Body of pancreas (tissue), 4 donors: ENCODE measurements around the gene TBX2. TPM values are rescaled to one million over a fixed set of nuclear protein-coding genes. Genes with fewer than 3 reads are reported as not detected.

Source experiments
- ATAC-seq: fragments of 150-250 bp; one replicate; pipeline ENCODE4 v1.9.1; 2016
- DNase-seq, 4 donors: peaks; one replicate each; pipeline ENCODE4 v3.0.0-alpha.2; 2019
- H3K27ac ChIP-seq, 4 donors: fragments of 200-600 bp; sonication (generic); 1 replicate in 3 of 4; 2 replicates in 1 of 4; pipeline versions ENCODE4 v1.5.1 to v1.6.1; 2016 to 2019; ENCODE audit warnings: mild to moderate bottlenecking in 1 of 4, mixed read lengths in 1 of 4, moderate library complexity in 1 of 4
- H3K27me3 ChIP-seq, 2 donors: fragments of 200-600 bp; sonication (generic); one replicate each; pipeline ENCODE4 v1.6.0; 2016; ENCODE audit warnings: mild to moderate bottlenecking in 1 of 2
- H3K36me3 ChIP-seq, 2 donors: fragments of 200-600 bp; sonication (generic); replicated peaks in 1 of 2; 2 replicates each; pipeline ENCODE4 v1.5.1; 2016; ENCODE audit warnings: low read depth in 2 of 2; ENCODE audit not compliant: insufficient read depth in 1 of 2
- H3K4me1 ChIP-seq: fragments of 200-600 bp; sonication (generic); one replicate; pipeline ENCODE4 v1.6.0; 2016
- H3K4me3 ChIP-seq, 2 donors: fragments of 200-600 bp; sonication (generic); 1 replicate in 1 of 2; 2 replicates in 1 of 2; pipeline ENCODE4 v1.5.1; 2016 to 2019
- H3K9me3 ChIP-seq, 3 donors: fragments of 200-600 bp; sonication (generic); 1 replicate in 2 of 3; 2 replicates in 1 of 3; pipeline ENCODE4 v1.5.1; 2016
- POLR2A ChIP-seq, 3 donors: fragments of 450-650 bp; IDR thresholded peaks; one replicate each; pipeline ENCODE4 v1.6.1; 2016; ENCODE audit warnings: antibody characterized with exemption in 3 of 3, mild to moderate bottlenecking in 2 of 3
- WGBS, 2 donors: methylation state at CpG; one replicate each; pipeline ENCODE4 v1.1.5; 2017; 5-methylcytosine and 5-hydroxymethylcytosine counted together
- intact Hi-C: fragments of 100-400 bp; cut with DNase I; formaldehyde crosslinking; loops from one replicate; pipeline ENCODE4 v1.15.1; 2023
- total RNA-seq, 2 donors: library from RNA; depleted of rRNA; stranded (reverse); fragments of >200 nt; gene quantifications; one replicate each; pipeline ENCODE4 v1.1.0, GENCODE V29; 2016
- TF ChIP-seq, protein P1 (sequence below), 7 experiments: fragments of 450-650 bp in 4 of 7; fragments of 200-600 bp in 3 of 7; sonication (generic) in 3 of 7; IDR thresholded peaks; one replicate each; pipeline ENCODE4 v1.5.1; 2016 to 2019; ENCODE audit warnings: antibody characterized with exemption in 7 of 7

Gene TBX2
- total RNA-seq, 2 donors from 2014 or later = 4.9 to 6.9 TPM

GRCh38 chr17:61453566-61454380 lies 54.1 kb downstream of the TBX2 start:
- intact Hi-C loops = no loop called here
- no peaks in the 10 kb centered on the region for H3K36me3 ChIP-seq
- ATAC-seq (no peak), DNase-seq (no peak)
- WGBS, 2 donors = 31 to 36% methylated on average over 17 of the region's 17 CpGs
- H3K4me1 ChIP-seq = peaks cover 34% of the 10 kb centered on the region
- H3K27me3 ChIP-seq = peaks cover 0 to 36% of the 10 kb centered on the region in 2 donors
- no peak overlapping the region for H3K4me3 ChIP-seq
- no peak overlapping the region for H3K27ac ChIP-seq
- no peaks in the 10 kb centered on the region for H3K9me3 ChIP-seq
- TF ChIP-seq POLR2A (IDR thresholded peaks at IDR 0.05) = no peak
- TF ChIP-seq, protein P1, sequence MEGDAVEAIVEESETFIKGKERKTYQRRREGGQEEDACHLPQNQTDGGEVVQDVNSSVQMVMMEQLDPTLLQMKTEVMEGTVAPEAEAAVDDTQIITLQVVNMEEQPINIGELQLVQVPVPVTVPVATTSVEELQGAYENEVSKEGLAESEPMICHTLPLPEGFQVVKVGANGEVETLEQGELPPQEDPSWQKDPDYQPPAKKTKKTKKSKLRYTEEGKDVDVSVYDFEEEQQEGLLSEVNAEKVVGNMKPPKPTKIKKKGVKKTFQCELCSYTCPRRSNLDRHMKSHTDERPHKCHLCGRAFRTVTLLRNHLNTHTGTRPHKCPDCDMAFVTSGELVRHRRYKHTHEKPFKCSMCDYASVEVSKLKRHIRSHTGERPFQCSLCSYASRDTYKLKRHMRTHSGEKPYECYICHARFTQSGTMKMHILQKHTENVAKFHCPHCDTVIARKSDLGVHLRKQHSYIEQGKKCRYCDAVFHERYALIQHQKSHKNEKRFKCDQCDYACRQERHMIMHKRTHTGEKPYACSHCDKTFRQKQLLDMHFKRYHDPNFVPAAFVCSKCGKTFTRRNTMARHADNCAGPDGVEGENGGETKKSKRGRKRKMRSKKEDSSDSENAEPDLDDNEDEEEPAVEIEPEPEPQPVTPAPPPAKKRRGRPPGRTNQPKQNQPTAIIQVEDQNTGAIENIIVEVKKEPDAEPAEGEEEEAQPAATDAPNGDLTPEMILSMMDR (IDR thresholded peaks at IDR 0.05) = no peak

- WGBS, 2 donors = 9 to 20% methylated on average over 48 to 85 of the region's 86 CpGs
- ATAC-seq (no peak), DNase-seq (no peak)
- intact Hi-C loops = no loop called here
- TF ChIP-seq, protein P1 (IDR thresholded peaks at IDR 0.05) = no peak
- H3K9me3 ChIP-seq = no peaks in the 10 kb centered on the region
- no peak overlapping the region for H3K27ac ChIP-seq
- peaks cover 0 to 40% of the 10 kb centered on the region in 2 donors for H3K27me3 ChIP-seq
- peaks cover 34% of the 10 kb centered on the region for H3K4me1 ChIP-seq
- H3K4me3 ChIP-seq = no peak overlapping the region
- no peaks in the 10 kb centered on the region for H3K36me3 ChIP-seq
Observed at GRCh38 chr17:61454381-61455323, 55.0 kb downstream of the TBX2 start.

- no peak for TF ChIP-seq POLR2A (IDR thresholded peaks at IDR 0.05)
- TF ChIP-seq, protein P1 (IDR thresholded peaks at IDR 0.05) = no peak
- H3K36me3 ChIP-seq = no peaks in the 10 kb centered on the region
- intact Hi-C loops = no loop called here
- H3K4me3 ChIP-seq = no peak overlapping the region
- peaks cover 34% of the 10 kb centered on the region for H3K4me1 ChIP-seq
- H3K27me3 ChIP-seq = peaks cover 0 to 46% of the 10 kb centered on the region in 2 donors
- no peak for ATAC-seq
- H3K9me3 ChIP-seq = no peaks in the 10 kb centered on the region
- DNase-seq = no peak
- H3K27ac ChIP-seq = no peak overlapping the region
- WGBS, 2 donors = 65 to 80% methylated on average over 18 of the region's 18 CpGs
Observed at GRCh38 chr17:61455324-61456060, 55.8 kb downstream of the TBX2 start.

DNA sequence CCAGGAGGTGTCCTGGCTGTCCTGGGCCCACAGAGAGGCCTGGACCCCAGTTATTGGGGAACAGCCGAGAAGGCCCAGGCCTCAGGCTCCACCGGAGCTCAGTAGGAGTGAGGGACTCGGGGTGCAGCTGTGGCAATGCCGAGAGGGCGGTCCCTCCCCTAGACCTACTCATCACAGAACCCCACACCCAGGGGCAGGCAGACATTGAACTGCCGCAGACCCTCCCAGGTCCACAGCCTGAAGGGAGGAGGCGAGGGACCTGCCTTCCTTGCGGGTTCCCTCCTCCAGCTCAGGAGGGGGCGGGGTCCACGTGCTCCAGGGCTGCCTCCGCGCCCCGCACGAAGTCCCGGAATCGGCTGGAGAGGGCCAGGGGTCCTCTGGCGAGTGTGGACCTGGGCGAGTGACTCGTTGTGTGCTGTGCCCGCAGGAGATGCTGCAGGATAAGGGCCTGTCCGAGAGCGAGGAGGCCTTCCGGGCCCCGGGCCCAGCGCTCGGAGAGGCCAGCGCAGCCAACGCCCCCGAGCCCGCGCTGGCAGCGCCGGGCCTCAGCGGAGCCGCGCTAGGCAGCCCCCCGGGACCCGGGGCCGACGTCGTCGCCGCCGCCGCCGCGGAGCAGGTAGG lies 56.5 kb downstream of the TBX2 start:
- peak in 1 of 4 donors; percentile 8 for DNase-seq

More for the DNA sequence above, 56.5 kb downstream of the TBX2 start:
- TF ChIP-seq, protein P1 (IDR thresholded peaks at IDR 0.05) = no peak
- no peak for TF ChIP-seq POLR2A (IDR thresholded peaks at IDR 0.05)
- intact Hi-C loops = no loop called here
- Histone ChIP-seq H3K4me1 (peaks cover 34% of the 10 kb centered on the region), H3K27ac (no peak overlapping the region), H3K9me3 (no peaks in the 10 kb centered on the region), H3K36me3 (no peaks in the 10 kb centered on the region), H3K27me3 (peaks cover 0 to 47% of the 10 kb centered on the region in 2 donors), H3K4me3 (no peak overlapping the region)
- ATAC-seq = no peak
- WGBS, 2 donors = 23% methylated on average over 38 of the region's 47 CpGs; no CpG with 5 or more reads in 1 of the 2 donors
